ENCODE results near the gene AFF3.

DNA sequence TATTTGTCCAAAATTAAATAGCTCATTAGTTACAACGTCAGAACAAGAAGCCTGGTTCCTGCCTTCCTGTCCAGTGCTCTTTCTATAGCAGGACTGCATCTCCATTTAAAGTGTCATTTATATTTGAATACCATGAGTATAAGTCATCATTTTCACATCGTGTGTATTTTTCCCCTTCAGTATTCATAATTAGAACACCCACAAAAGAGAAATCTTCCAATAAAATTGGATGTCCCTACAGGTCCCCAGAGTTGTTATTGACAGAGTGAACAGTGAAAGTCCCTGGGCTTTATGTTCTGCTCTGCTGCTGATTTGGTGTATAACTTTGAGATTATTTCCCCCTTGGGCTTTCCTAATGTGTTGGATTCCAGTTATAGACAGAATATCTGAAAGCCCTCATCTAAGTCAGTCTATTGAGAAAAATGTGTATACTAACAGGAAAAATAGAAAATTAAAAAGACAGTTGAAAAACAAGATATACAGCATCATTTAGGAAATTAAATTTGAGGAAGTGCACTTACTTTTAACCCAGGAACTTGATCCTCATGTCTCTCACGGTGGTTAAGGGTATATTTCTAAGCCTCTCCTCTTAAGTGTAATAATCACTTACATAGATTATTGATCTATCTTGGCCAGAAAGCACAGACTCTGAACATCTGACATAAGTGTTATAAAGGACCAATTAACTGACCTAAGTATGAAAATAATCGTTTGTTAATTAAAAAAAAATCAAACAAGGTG, 637.4 kb downstream of the AFF3 start:
- no peak for TF ChIP-seq POLR2AphosphoS5 (IDR thresholded peaks at IDR 0.05; ENCODE audit: insufficient read depth, low read depth, low read length)
- TF ChIP-seq, protein P1, sequence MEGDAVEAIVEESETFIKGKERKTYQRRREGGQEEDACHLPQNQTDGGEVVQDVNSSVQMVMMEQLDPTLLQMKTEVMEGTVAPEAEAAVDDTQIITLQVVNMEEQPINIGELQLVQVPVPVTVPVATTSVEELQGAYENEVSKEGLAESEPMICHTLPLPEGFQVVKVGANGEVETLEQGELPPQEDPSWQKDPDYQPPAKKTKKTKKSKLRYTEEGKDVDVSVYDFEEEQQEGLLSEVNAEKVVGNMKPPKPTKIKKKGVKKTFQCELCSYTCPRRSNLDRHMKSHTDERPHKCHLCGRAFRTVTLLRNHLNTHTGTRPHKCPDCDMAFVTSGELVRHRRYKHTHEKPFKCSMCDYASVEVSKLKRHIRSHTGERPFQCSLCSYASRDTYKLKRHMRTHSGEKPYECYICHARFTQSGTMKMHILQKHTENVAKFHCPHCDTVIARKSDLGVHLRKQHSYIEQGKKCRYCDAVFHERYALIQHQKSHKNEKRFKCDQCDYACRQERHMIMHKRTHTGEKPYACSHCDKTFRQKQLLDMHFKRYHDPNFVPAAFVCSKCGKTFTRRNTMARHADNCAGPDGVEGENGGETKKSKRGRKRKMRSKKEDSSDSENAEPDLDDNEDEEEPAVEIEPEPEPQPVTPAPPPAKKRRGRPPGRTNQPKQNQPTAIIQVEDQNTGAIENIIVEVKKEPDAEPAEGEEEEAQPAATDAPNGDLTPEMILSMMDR (IDR thresholded peaks at IDR 0.05; ENCODE audit: extremely low read depth in 1 of 2, insufficient read depth in 1 of 2, low read depth in 1 of 2, low read length in 2 of 2) = no peak
- TF ChIP-seq POLR2A (IDR thresholded peaks at IDR 0.05; ENCODE audit: low read depth, low read length) = no peak
- TF ChIP-seq GATA2 (IDR thresholded peaks at IDR 0.05; ENCODE audit: insufficient read depth, insufficient read length, low read depth, low read length) = no peak
- TF ChIP-seq, protein P2, sequence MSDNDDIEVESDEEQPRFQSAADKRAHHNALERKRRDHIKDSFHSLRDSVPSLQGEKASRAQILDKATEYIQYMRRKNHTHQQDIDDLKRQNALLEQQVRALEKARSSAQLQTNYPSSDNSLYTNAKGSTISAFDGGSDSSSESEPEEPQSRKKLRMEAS (IDR thresholded peaks at IDR 0.05; ENCODE audit: insufficient read depth, insufficient read length) = no peak
